HepG2 (cell line): ENCODE data around the gene RMI2. TPM values are rescaled to one million over a fixed set of nuclear protein-coding genes. Genes with fewer than 3 reads are reported as not detected.

Experiments
- BRF2 ChIP-seq: sonication (generic); formaldehyde crosslinking; IDR thresholded peaks from 2 replicates; pipeline ENCODE4 v1.8.1; 2022; ENCODE audit warnings: mild to moderate bottlenecking, missing genetic modification reagents
- CAMTA2 ChIP-seq: sonication (generic); formaldehyde crosslinking; IDR thresholded peaks from 2 replicates; pipeline ENCODE4 v1.4.0; 2020; ENCODE audit warnings: mild to moderate bottlenecking, missing genetic modification reagents, borderline replicate concordance
- CBFB ChIP-seq: sonication (generic); formaldehyde crosslinking; IDR thresholded peaks from 2 replicates; pipeline ENCODE4 v1.4.0; 2020; ENCODE audit warnings: missing genetic modification reagents
- ELF1 ChIP-seq: sonication (generic); formaldehyde crosslinking; IDR thresholded peaks from 2 replicates; pipeline ENCODE4 v1.4.0; 2020; ENCODE audit warnings: missing genetic modification reagents
- ETS1 ChIP-seq: sonication (generic); formaldehyde crosslinking; IDR thresholded peaks from 2 replicates; pipeline ENCODE4 v1.4.0; 2020; ENCODE audit warnings: missing genetic modification reagents
- GTF2F1 ChIP-seq: fragments of 150-350 bp; IDR thresholded peaks from 2 replicates; pipeline ENCODE4 v1.6.1; 2014; ENCODE audit warnings: low read length
- HDAC1 ChIP-seq: sonication (generic); formaldehyde crosslinking; IDR thresholded peaks from 2 replicates; pipeline ENCODE4 v1.5.1; 2020; ENCODE audit warnings: mild to moderate bottlenecking, missing genetic modification reagents
- IRF2 ChIP-seq: IDR thresholded peaks from 2 replicates; pipeline ENCODE4 v1.6.1; 2018; ENCODE audit warnings: missing genetic modification reagents, missing compliant biosample characterization
- MATR3 ChIP-seq: sonication (generic); formaldehyde crosslinking; IDR thresholded peaks from 2 replicates; pipeline ENCODE4 v1.4.0; 2020; ENCODE audit warnings: missing genetic modification reagents
- MTA1 ChIP-seq: sonication (generic); formaldehyde crosslinking; IDR thresholded peaks from 2 replicates; pipeline ENCODE4 v1.4.0; 2020; ENCODE audit warnings: missing genetic modification reagents, mild to moderate bottlenecking, borderline replicate concordance
- MTA3 ChIP-seq: sonication (generic); formaldehyde crosslinking; IDR thresholded peaks from 2 replicates; pipeline ENCODE4 v1.4.0; 2020; ENCODE audit warnings: missing genetic modification reagents
- RFXANK ChIP-seq: IDR thresholded peaks from 2 replicates; pipeline ENCODE4 v1.6.1; 2016
- SMARCC2 ChIP-seq: fragments of 450-650 bp; IDR thresholded peaks from 2 replicates; pipeline ENCODE4 v1.6.1; 2017; ENCODE audit warnings: antibody characterized with exemption, mild to moderate bottlenecking
- TAF15 ChIP-seq: fragments of 200-400 bp; formaldehyde crosslinking; IDR thresholded peaks from one replicate; pipeline ENCODE4 v1.6.1; 2018; ENCODE audit warnings: mild to moderate bottlenecking, low read depth, low read length; ENCODE audit not compliant: poor library complexity, severe bottlenecking
- TBX3 ChIP-seq: fragments of 450-650 bp; IDR thresholded peaks from 2 replicates; pipeline ENCODE4 v1.6.1; 2017; ENCODE audit warnings: antibody characterized with exemption, mild to moderate bottlenecking, inconsistent platforms, borderline replicate concordance
- ZFYVE20 ChIP-seq: sonication (generic); formaldehyde crosslinking; IDR thresholded peaks from 2 replicates; pipeline ENCODE4 v1.8.0; 2023; ENCODE audit warnings: low read depth, mild to moderate bottlenecking, moderate library complexity, missing genetic modification reagents, borderline replicate concordance
- ZNF235 ChIP-seq: sonication (generic); formaldehyde crosslinking; IDR thresholded peaks from 2 replicates; pipeline ENCODE4 v1.8.1; 2023; ENCODE audit warnings: mild to moderate bottlenecking, missing genetic modification reagents, borderline replicate concordance
- ZNF276 ChIP-seq: sonication (generic); formaldehyde crosslinking; IDR thresholded peaks from 2 replicates; pipeline ENCODE4 v1.4.0; 2020; ENCODE audit warnings: mild to moderate bottlenecking, low read depth, missing genetic modification reagents
- ZNF33B ChIP-seq: sonication (generic); formaldehyde crosslinking; IDR thresholded peaks from 2 replicates; pipeline ENCODE4 v1.5.1; 2020; ENCODE audit warnings: mild to moderate bottlenecking, missing genetic modification reagents
- ZNF350 ChIP-seq: sonication (generic); formaldehyde crosslinking; IDR thresholded peaks from 2 replicates; pipeline ENCODE4 v1.4.0; 2020; ENCODE audit warnings: mild to moderate bottlenecking, low read depth, missing genetic modification reagents, borderline replicate concordance
- ZNF513 ChIP-seq: sonication (generic); formaldehyde crosslinking; conservative IDR thresholded peaks from 2 replicates; pipeline ENCODE4 v1.5.0; 2020; ENCODE audit warnings: missing genetic modification reagents
- ZNF598 ChIP-seq: sonication (generic); formaldehyde crosslinking; IDR thresholded peaks from 2 replicates; pipeline ENCODE4 v1.5.1; 2020; ENCODE audit warnings: mild to moderate bottlenecking, missing genetic modification reagents, borderline replicate concordance
- ZNF703 ChIP-seq: sonication (generic); formaldehyde crosslinking; IDR thresholded peaks from 2 replicates; pipeline ENCODE4 v1.5.1; 2020; ENCODE audit warnings: missing genetic modification reagents, mild to moderate bottlenecking, moderate library complexity, borderline replicate concordance
- ZSCAN30 ChIP-seq: sonication (generic); formaldehyde crosslinking; IDR thresholded peaks from 2 replicates; pipeline ENCODE4 v1.5.0; 2020; ENCODE audit warnings: mild to moderate bottlenecking, missing genetic modification reagents
- polyA plus RNA-seq, 8 experiments: library from polyadenylated mRNA; depleted of rRNA in 3 of 8; stranded (reverse) in 7 of 8; unstranded in 1 of 8; fragments of >200 nt; fragmentation: Illumina TruSeq in 4 of 8; extraction: Trizol in 4 of 8; gene quantifications; 2 replicates each; pipeline versions ENCODE4 v1.2.1 to v1.2.3, GENCODE V29; 2011 to 2016; ENCODE audit warnings: low read depth in 4 of 8, missing spikeins in 1 of 8, mixed read lengths in 1 of 8; ENCODE audit not compliant: insufficient read depth in 1 of 8
- total RNA-seq, 5 experiments: library from RNA; depleted of rRNA; stranded (reverse); fragments of >200 nt; fragmentation: Illumina TruSeq; extraction: Trizol; gene quantifications; 2 replicates each; pipeline ENCODE4 v1.2.3, GENCODE V29; 2016; ENCODE audit warnings: low read depth in 1 of 5

RMI2 gene
- total and polyA plus RNA-seq, 2 of the 13 experiments (the other 11 are each of a cell fraction or from before 2014, with no cell fraction given) = 24.5 to 55.7 TPM

- TF ChIP-seq ZNF276 (CRISPR knock-in tag) (no peak), TAF15 (no peak), CBFB (CRISPR knock-in tag) (no peak), MTA1 (CRISPR knock-in tag) (peak; percentile 74; the same call in 1 of the 2 replicates), GTF2F1 (no peak), RFXANK (CRISPR knock-in tag) (peak; percentile 66; the same call in 1 of the 2 replicates), ZFYVE20 (CRISPR knock-in tag) (no peak), CAMTA2 (no peak), ELF1 (CRISPR knock-in tag) (peak; percentile 71), MTA3 (CRISPR knock-in tag) (no peak), IRF2 (CRISPR knock-in tag) (peak; percentile 92), ZNF350 (CRISPR knock-in tag) (peak; percentile 30; the same call in 1 of the 2 replicates), ZSCAN30 (CRISPR knock-in tag) (no peak), HDAC1 (CRISPR knock-in tag) (peak; percentile 91), ZNF33B (peak; percentile 66; the same call in 1 of the 2 replicates), SMARCC2 (no peak), ZNF598 (CRISPR knock-in tag) (no peak; the same call in none of the 2 replicates), BRF2 (no peak), ZNF513 (CRISPR knock-in tag) (no peak), ETS1 (CRISPR knock-in tag) (no peak), MATR3 (no peak), TBX3 (peak; percentile 88; the same call in 1 of the 2 replicates), ZNF703 (CRISPR knock-in tag) (no peak; the same call in 1 of the 2 replicates), ZNF235 (CRISPR knock-in tag) (no peak)
Measured at GRCh38 chr16:11309895-11310633, 35.2 kb upstream of the RMI2 start (continued).
